Esophagus squamous epithelium (tissue), 5 donors: ENCODE measurements around the gene CHEK2. TPM values are rescaled to one million over a fixed set of nuclear protein-coding genes. Genes with fewer than 3 reads are reported as not detected.

Source experiments
- DNase-seq: peaks from one replicate; lab custom pipeline; 2025; lab: John Stamatoyannopoulos, UW
- H3K27ac ChIP-seq, 4 donors: fragments of 200-600 bp; sonication (generic); one replicate each; pipeline ENCODE4 v1.5.1; 2016 to 2019; ENCODE audit warnings: mild to moderate bottlenecking in 1 of 4
- H3K27me3 ChIP-seq, 4 donors: fragments of 200-600 bp; sonication (generic); 1 replicate in 3 of 4; 2 replicates in 1 of 4; pipeline versions ENCODE4 v1.5.1 to v1.6.0; 2017 to 2021; ENCODE audit warnings: antibody characterized with exemption in 1 of 4
- H3K36me3 ChIP-seq, 3 donors: fragments of 200-600 bp; sonication (generic); one replicate each; pipeline ENCODE4 v1.5.1; 2016 to 2019
- H3K4me1 ChIP-seq, 3 donors: fragments of 200-600 bp; sonication (generic); one replicate each; pipeline ENCODE4 v1.5.1; 2017 to 2019
- H3K4me3 ChIP-seq, 4 donors: fragments of 200-600 bp; sonication (generic); 1 replicate in 3 of 4; 2 replicates in 1 of 4; pipeline ENCODE4 v1.5.1; 2016 to 2019; ENCODE audit warnings: mild to moderate bottlenecking in 2 of 4, moderate library complexity in 1 of 4
- H3K9me3 ChIP-seq, 3 donors: fragments of 200-600 bp; sonication (generic); one replicate each; pipeline ENCODE4 v1.5.1; 2016 to 2019
- CTCF ChIP-seq, 6 experiments: fragments of 450-650 bp in 4 of 6; fragments of 200-600 bp in 2 of 6; sonication (generic) in 2 of 6; IDR thresholded peaks; one replicate each; pipeline ENCODE4 v1.5.1; 2016 to 2019; ENCODE audit warnings: antibody characterized with exemption in 6 of 6, mild to moderate bottlenecking in 4 of 6, moderate library complexity in 4 of 6
- POLR2A ChIP-seq, 4 donors: fragments of 450-650 bp; IDR thresholded peaks; one replicate each; pipeline ENCODE4 v1.6.1; 2017; ENCODE audit warnings: antibody characterized with exemption in 4 of 4, mild to moderate bottlenecking in 4 of 4, moderate library complexity in 3 of 4
- WGBS, 2 donors: methylation state at CpG; one replicate each; pipeline ENCODE4 v1.1.5; 2018; 5-methylcytosine and 5-hydroxymethylcytosine counted together
- intact Hi-C: fragments of 100-400 bp; cut with DNase I; formaldehyde crosslinking; loops from one replicate; pipeline ENCODE4 v1.15.0; 2022
- total RNA-seq, 4 donors: library from RNA; depleted of rRNA; stranded (reverse); fragments of >200 nt; gene quantifications; one replicate each; pipeline ENCODE4 v1.1.0, GENCODE V29; 2016
- donor health status: DM: yes; HTN: yes; CAD: no.

CHEK2 gene
- 10 to 100 TPM in 2 of 4 donors, 1 to 10 TPM in 2; 6.6 to 17.4 (median 11.2) TPM for total RNA-seq

- intact Hi-C loops = no loop called here
- Histone ChIP-seq H3K9me3 (no peaks in the 10 kb centered on the region), H3K36me3 (peaks cover 0 to 36% (median 18%) of the 10 kb centered on the region in 3 donors), H3K27me3 (no peaks in the 10 kb centered on the region), H3K4me1 (peaks cover 3 to 33% (median 7%) of the 10 kb centered on the region in 3 donors), H3K27ac (peak within 1 kb of the TSS; percentile 92 to 100 (median 98)), H3K4me3 (peak within 1 kb of the TSS; percentile 68 to 100 (median 92))
- TF ChIP-seq CTCF (IDR thresholded peaks at IDR 0.05) (peak in 1 of 6 experiments; percentile 28), POLR2A (IDR thresholded peaks at IDR 0.05) (peak in 2 of 4 donors; percentile 71 to 78)
- WGBS, 2 donors = 0% methylated on average over 17 to 23 of the region's 54 CpGs
- DNase-seq = peak; percentile 93
Measured at GRCh38 chr22:28741785-28742561, at the start of gene CHEK2, which contains the start of gene HSCB. Gene CHEK2, minus strand, starts transcription at chr22:28741820. Its CDS starts 7,099 bp downstream, at chr22:28734721. Gene HSCB, plus strand, starts transcription at chr22:28742039. Its CDS starts 57 bp downstream, at chr22:28742096.

GRCh38 chr22:28791124-28791523 is 49.5 kb upstream of the CHEK2 start:
- intact Hi-C loops = no loop called here
- no peak for TF ChIP-seq CTCF (IDR thresholded peaks at IDR 0.05)
- no peak for TF ChIP-seq POLR2A (IDR thresholded peaks at IDR 0.05)
- Histone ChIP-seq H3K9me3 (no peaks in the 10 kb centered on the region), H3K36me3 (peaks cover 7 to 87% (median 37%) of the 10 kb centered on the region in 3 donors), H3K4me1 (peaks cover 0 to 21% (median 9%) of the 10 kb centered on the region in 3 donors), H3K27ac (no peak overlapping the region), H3K4me3 (no peak overlapping the region), H3K27me3 (no peaks in the 10 kb centered on the region)
- no peak for DNase-seq
- WGBS, 2 donors = 85 to 90% methylated on average over 5 of the region's 5 CpGs

GRCh38 chr22:28788601-28789000 is 47.0 kb upstream of the CHEK2 start:
- H3K27ac ChIP-seq = no peak overlapping the region
- WGBS, 2 donors = 73 to 76% methylated on average over 3 of the region's 3 CpGs
- no peaks in the 10 kb centered on the region for H3K9me3 ChIP-seq
- H3K4me1 ChIP-seq = no peaks in the 10 kb centered on the region
- no peak for DNase-seq
- peaks cover 3 to 87% (median 26%) of the 10 kb centered on the region in 3 donors for H3K36me3 ChIP-seq
- no peaks in the 10 kb centered on the region for H3K27me3 ChIP-seq
- intact Hi-C loops = no loop called here
- TF ChIP-seq CTCF (IDR thresholded peaks at IDR 0.05) (no peak), POLR2A (IDR thresholded peaks at IDR 0.05) (no peak)
- no peak overlapping the region for H3K4me3 ChIP-seq

GRCh38 chr22:28783786-28784671 is 42.4 kb upstream of the CHEK2 start:
- 64 to 80% methylated on average over 4 of the region's 4 CpGs for WGBS, 2 donors
- H3K36me3 ChIP-seq = peaks cover 3 to 92% (median 24%) of the 10 kb centered on the region in 3 donors
- H3K27me3 ChIP-seq = no peaks in the 10 kb centered on the region
- no peak for DNase-seq
- intact Hi-C loops = no loop called here
- H3K4me3 ChIP-seq = no peak overlapping the region
- peak overlapping the region in 1 of 4 donors; percentile 25 for H3K27ac ChIP-seq
- peaks cover 0 to 15% (median 0%) of the 10 kb centered on the region in 3 donors for H3K4me1 ChIP-seq
- no peak for TF ChIP-seq POLR2A (IDR thresholded peaks at IDR 0.05)
- no peak for TF ChIP-seq CTCF (IDR thresholded peaks at IDR 0.05)
- H3K9me3 ChIP-seq = no peaks in the 10 kb centered on the region
